Spleen (tissue), 7 donors: ENCODE measurements around the gene P3H1.

ENCODE experiments used
- CTCF ChIP-seq, 11 experiments: fragments of 200-600 bp in 7 of 11; fragments of 450-650 bp in 4 of 11; sonication (generic) in 4 of 11; IDR thresholded peaks in 8 of 11; conservative IDR thresholded peaks in 3 of 11; 1 replicate in 7 of 11; 2 replicates in 4 of 11; pipeline versions ENCODE4 v1.4.0 to v1.8.0; 2016 to 2021; ENCODE audit warnings: antibody characterized with exemption in 11 of 11, inconsistent platforms in 4 of 11, mild to moderate bottlenecking in 1 of 11
- POLR2A ChIP-seq, 3 donors: fragments of 450-650 bp; IDR thresholded peaks; one replicate each; pipeline ENCODE4 v1.5.1; 2017; ENCODE audit warnings: antibody characterized with exemption in 3 of 3, mild to moderate bottlenecking in 1 of 3
- POLR2AphosphoS5 ChIP-seq, 3 donors: sonication (generic); formaldehyde crosslinking; IDR thresholded peaks; one replicate each; pipeline ENCODE4 v1.5.1; 2017; ENCODE audit warnings: antibody characterized with exemption in 3 of 3
- donor health status: DM: no; HTN: no; CAD: no; lungs with moderate emphysema.
- donor health status: DM: no; HTN: no; CAD: no.
- donor health status: DM: no; HTN: no; CAD: no.

- TF ChIP-seq CTCF (IDR thresholded peaks at IDR 0.05 in 8 of 11, conservative IDR thresholded peaks at IDR 0.05 in 3 of 11): no peak
- no peak for TF ChIP-seq POLR2A (IDR thresholded peaks at IDR 0.05)
- TF ChIP-seq POLR2AphosphoS5 (IDR thresholded peaks at IDR 0.05): no peak
These were observed 30.6 kb upstream of the P3H1 start for GRCh38 chr1:42797414-42797813.
